ENCODE results near the gene ADAM10. TPM values are rescaled to one million over a fixed set of nuclear protein-coding genes. Genes with fewer than 3 reads are reported as not detected.

ADAM10 gene
- total RNA-seq, 2 experiments from 2014 or later = 61.9 to 103 TPM

- H3K4me3 ChIP-seq (ENCODE audit: low read depth, low read length, poor library complexity, severe bottlenecking) = no peak overlapping the region
- no peaks in the 10 kb centered on the region for H3K36me3 ChIP-seq (ENCODE audit: insufficient read depth, low read length)
- peaks cover 18% of the 10 kb centered on the region for H3K9me3 ChIP-seq (ENCODE audit: low read length)
- H2AFZ ChIP-seq (ENCODE audit: low read length) = no peak overlapping the region
- no peak for DNase-seq (ENCODE audit: low spot score)
- no peaks in the 10 kb centered on the region for H3K4me1 ChIP-seq (ENCODE audit: insufficient read depth, low read length, poor library complexity, severe bottlenecking)
- intact Hi-C loops (cut with micrococcal nuclease; ENCODE audit: unreplicated experiment) = loop anchor here (5.0 kb wide), 1 partner anchor 552 kb away; no protein-coding TSS in a partner anchor
- TF ChIP-seq CTCF (conservative IDR thresholded peaks at IDR 0.05; ENCODE audit: low read length) (no peak), EZH2phosphoT487 (IDR thresholded peaks at IDR 0.05; ENCODE audit: borderline replicate concordance, low read depth, low read length) (no peak)
- no peaks in the 10 kb centered on the region for H4K20me1 ChIP-seq (ENCODE audit: insufficient read depth, low read length)
- no peaks in the 10 kb centered on the region for H3K79me2 ChIP-seq (ENCODE audit: insufficient read depth, low read depth, low read length)
- CTCF ChIA-PET (ENCODE audit: unreplicated experiment) = no interaction called here
- no peak overlapping the region for H3K4me2 ChIP-seq (ENCODE audit: low read length)
- POLR2A ChIA-PET = interaction anchor here (0.6 to 1.1 kb wide), 2 partner anchors 14 to 23 kb away, joined by 4 to 14 read pairs; no protein-coding TSS in a partner anchor
- no peaks in the 10 kb centered on the region for H3K9me2 ChIP-seq (ENCODE audit: insufficient read depth, low read length)
- BruUV-seq (replicated peaks) = no TSS peak
- H3K27ac ChIP-seq (ENCODE audit: low read depth, low read length, poor library complexity, severe bottlenecking) = no peak overlapping the region
Measured at GRCh38 chr15:58764468-58764867, 15.0 kb upstream of the ADAM10 start.

GRCh38 chr15:58762731-58763130 is 13.2 kb upstream of the ADAM10 start:
- H3K4me3 ChIP-seq (ENCODE audit: low read depth, low read length, poor library complexity, severe bottlenecking) = no peak overlapping the region
- no peaks in the 10 kb centered on the region for H3K9me2 ChIP-seq (ENCODE audit: insufficient read depth, low read length)
- H4K20me1 ChIP-seq (ENCODE audit: insufficient read depth, low read length) = no peaks in the 10 kb centered on the region
- no peaks in the 10 kb centered on the region for H3K79me2 ChIP-seq (ENCODE audit: insufficient read depth, low read depth, low read length)
- no peaks in the 10 kb centered on the region for H3K36me3 ChIP-seq (ENCODE audit: insufficient read depth, low read length)
- no peak for DNase-seq (ENCODE audit: low spot score)
- intact Hi-C loops (cut with micrococcal nuclease; ENCODE audit: unreplicated experiment) = loop anchor here (5.0 kb wide), 1 partner anchor 550 kb away; no protein-coding TSS in a partner anchor
- H3K4me2 ChIP-seq (ENCODE audit: low read length) = no peak overlapping the region
- ChIA-PET POLR2A (interaction anchor here (0.6 kb wide), 1 partner anchor 489 kb away, joined by 3 read pairs; no protein-coding TSS in a partner anchor), CTCF (ENCODE audit: unreplicated experiment) (no interaction called here)
- no peak overlapping the region for H3K27ac ChIP-seq (ENCODE audit: low read depth, low read length, poor library complexity, severe bottlenecking)
- peaks cover 18% of the 10 kb centered on the region for H3K9me3 ChIP-seq (ENCODE audit: low read length)
- no peaks in the 10 kb centered on the region for H3K4me1 ChIP-seq (ENCODE audit: insufficient read depth, low read length, poor library complexity, severe bottlenecking)
- TF ChIP-seq CTCF (conservative IDR thresholded peaks at IDR 0.05; ENCODE audit: low read length) (no peak), EZH2phosphoT487 (IDR thresholded peaks at IDR 0.05; ENCODE audit: borderline replicate concordance, low read depth, low read length) (no peak)
- BruUV-seq (replicated peaks) = no TSS peak
- no peak overlapping the region for H2AFZ ChIP-seq (ENCODE audit: low read length)

- no TSS peak for BruUV-seq (replicated peaks)
- H4K20me1 ChIP-seq (ENCODE audit: insufficient read depth, low read length) = no peaks in the 10 kb centered on the region
- no peak for TF ChIP-seq EZH2phosphoT487 (IDR thresholded peaks at IDR 0.05; ENCODE audit: borderline replicate concordance, low read depth, low read length)
- no peak for TF ChIP-seq CTCF (conservative IDR thresholded peaks at IDR 0.05; ENCODE audit: low read length)
- H3K4me1 ChIP-seq (ENCODE audit: insufficient read depth, low read length, poor library complexity, severe bottlenecking) = no peaks in the 10 kb centered on the region
- no peak overlapping the region for H3K4me2 ChIP-seq (ENCODE audit: low read length)
- H3K4me3 ChIP-seq (ENCODE audit: low read depth, low read length, poor library complexity, severe bottlenecking) = no peak overlapping the region
- no peak for DNase-seq (ENCODE audit: low spot score)
- POLR2A ChIA-PET = interaction anchor here (0.6 kb wide), 2 partner anchors 12 to 488 kb away, joined by 3 to 5 read pairs; no protein-coding TSS in a partner anchor
- CTCF ChIA-PET (ENCODE audit: unreplicated experiment) = no interaction called here
- no peaks in the 10 kb centered on the region for H3K36me3 ChIP-seq (ENCODE audit: insufficient read depth, low read length)
- H2AFZ ChIP-seq (ENCODE audit: low read length) = no peak overlapping the region
- intact Hi-C loops (cut with micrococcal nuclease; ENCODE audit: unreplicated experiment) = loop anchor here (5.0 kb wide), 1 partner anchor 550 kb away; no protein-coding TSS in a partner anchor
- no peaks in the 10 kb centered on the region for H3K79me2 ChIP-seq (ENCODE audit: insufficient read depth, low read depth, low read length)
- no peak overlapping the region for H3K27ac ChIP-seq (ENCODE audit: low read depth, low read length, poor library complexity, severe bottlenecking)
- peaks cover 18% of the 10 kb centered on the region for H3K9me3 ChIP-seq (ENCODE audit: low read length)
- no peaks in the 10 kb centered on the region for H3K9me2 ChIP-seq (ENCODE audit: insufficient read depth, low read length)
Measured at GRCh38 chr15:58762285-58762684, 12.8 kb upstream of the ADAM10 start.
